CD4-positive, alpha-beta T cell treated with Interleukin-15 for 1 hour (primary cell): ENCODE results near the gene TNFRSF1A.
"Not testable (repeated sequence)": the region's sequence is repeated elsewhere in the genome, so short reads cannot be mapped to it uniquely, and the experiment has no call there.

Experiments used
- DNase-seq: peaks from one replicate; pipeline ENCODE4 v3.0.0-alpha.2; 2020

Gene TNFRSF1A

GRCh38 chr12:6295094-6295811, 46.6 kb downstream of the TNFRSF1A start:
- no peak for DNase-seq

GRCh38 chr12:6294156-6295093, 47.5 kb downstream of the TNFRSF1A start:
- no peak for DNase-seq

GRCh38 chr12:6292606-6293005, 49.3 kb downstream of the TNFRSF1A start:
- DNase-seq: no peak

GRCh38 chr12:6289906-6290305, 52.0 kb downstream of the TNFRSF1A start:
- DNase-seq: not testable (repeated sequence)

- DNase-seq: not testable (repeated sequence)
Observed at GRCh38 chr12:6289081-6289480, 52.8 kb downstream of the TNFRSF1A start.

GRCh38 chr12:6288235-6288634, 53.6 kb downstream of the TNFRSF1A start:
- no peak for DNase-seq

- no peak for DNase-seq
Observed at GRCh38 chr12:6285532-6286306, 56.2 kb downstream of the TNFRSF1A start.

GRCh38 chr12:6285063-6285477, 56.8 kb downstream of the TNFRSF1A start:
- peak; percentile 57 for DNase-seq

- DNase-seq: no peak
Observed at GRCh38 chr12:6284273-6284672, 57.6 kb downstream of the TNFRSF1A start.

GRCh38 chr12:6282453-6282840, 59.4 kb downstream of the TNFRSF1A start:
- DNase-seq: no peak

- no peak for DNase-seq
Observed at GRCh38 chr12:6281081-6281809, 60.6 kb downstream of the TNFRSF1A start.

- no peak for DNase-seq
Observed at GRCh38 chr12:6280672-6281071, 61.2 kb downstream of the TNFRSF1A start.

- DNase-seq: no peak
Observed at GRCh38 chr12:6280053-6280469, 61.8 kb downstream of the TNFRSF1A start.

- DNase-seq: no peak
Observed at GRCh38 chr12:6279631-6280030, 62.2 kb downstream of the TNFRSF1A start.

- DNase-seq: no peak
Observed at GRCh38 chr12:6279256-6279628, 62.6 kb downstream of the TNFRSF1A start.
